ENCODE data around the gene PACS2. TPM values are rescaled to one million over a fixed set of nuclear protein-coding genes. Genes with fewer than 3 reads are reported as not detected.

Gene PACS2
- total RNA-seq, 2 experiments from 2014 or later = 33.2 to 33.8 TPM

DNA sequence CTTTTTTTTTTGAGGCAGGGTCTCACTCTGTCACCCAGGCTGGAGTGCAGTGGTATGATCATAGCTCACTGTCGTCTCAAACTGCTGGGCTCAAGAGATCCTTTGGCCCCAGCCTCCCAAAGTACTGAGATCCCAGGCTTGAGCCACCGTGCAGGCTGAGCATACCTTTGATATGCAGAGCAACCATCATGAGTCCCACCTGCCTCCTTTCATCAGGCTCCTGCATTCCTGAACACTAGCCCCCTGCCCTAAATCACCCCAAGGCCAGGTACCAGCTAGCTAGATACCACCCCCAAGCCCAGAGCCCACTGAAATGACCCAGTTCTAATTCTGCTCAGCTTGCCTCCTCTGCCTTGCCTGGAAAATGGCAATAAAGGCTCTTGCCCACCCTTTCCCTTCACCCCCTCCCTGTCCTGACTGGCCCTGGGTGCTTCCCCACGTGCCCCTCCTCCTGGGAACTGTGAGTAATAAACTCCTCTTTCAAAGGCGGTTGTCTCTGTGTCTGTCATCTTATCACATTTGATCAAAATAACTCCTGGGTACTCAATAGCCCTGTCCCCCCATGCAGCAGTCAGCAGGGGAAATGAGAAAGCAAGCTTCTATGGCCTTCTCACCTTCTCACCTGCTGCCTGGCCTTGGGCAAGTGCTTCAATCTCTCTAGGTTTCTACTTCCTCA lies 7.4 kb upstream of the PACS2 start:
- ChIA-PET CTCF (interaction anchor here (0.5 kb wide), 1 partner anchor 58 kb away, joined by 5 read pairs; no protein-coding TSS in a partner anchor), POLR2A (interaction anchor here (0.6 kb wide), 1 partner anchor 35 kb away, joined by 10 read pairs; no protein-coding TSS in a partner anchor)

DNA sequence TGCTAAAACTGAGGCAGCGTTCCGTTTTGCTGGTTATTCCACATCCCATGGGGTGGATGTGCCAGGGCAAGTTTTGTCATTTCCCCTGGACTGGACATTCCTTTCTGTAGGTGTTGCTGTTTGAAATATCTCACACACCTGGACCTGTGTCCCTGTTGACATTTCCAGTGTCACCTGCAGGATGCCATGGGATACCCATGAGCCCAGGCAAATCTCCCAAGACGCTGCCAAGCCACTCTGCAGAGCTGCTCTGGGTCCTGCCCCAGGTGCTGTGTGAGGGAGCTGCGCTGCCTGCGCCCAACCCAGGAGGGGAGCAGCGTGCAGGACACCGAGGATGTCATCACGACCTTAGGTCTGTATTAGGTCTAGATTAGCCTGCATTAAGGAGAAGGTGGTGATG lies 5.2 kb upstream of the PACS2 start:
- ChIA-PET POLR2A (no interaction called here), CTCF (no interaction called here)

GRCh38 chr14:105311838-105312237 lies 2.7 kb upstream of the PACS2 start:
- ChIA-PET POLR2A (no interaction called here), CTCF (no interaction called here)

DNA sequence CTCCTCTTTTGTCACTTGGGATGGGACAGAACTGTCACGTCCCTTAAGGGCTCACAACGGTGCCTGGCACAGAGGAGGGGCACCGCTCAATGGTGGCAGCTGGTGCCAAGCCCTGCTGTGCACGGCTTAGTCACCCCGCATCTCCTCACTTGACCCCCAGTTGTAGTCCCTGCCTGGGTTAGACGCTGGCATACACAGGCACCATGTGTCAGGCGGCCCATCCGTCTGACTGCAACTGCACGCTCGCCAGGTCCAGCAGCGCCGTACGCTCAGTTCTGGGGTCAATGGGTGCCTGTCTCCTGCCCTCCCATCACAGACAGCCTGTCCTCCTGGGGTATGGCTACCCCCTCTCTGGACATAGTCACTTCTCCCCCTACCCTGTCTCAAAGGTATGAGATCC lies 1.6 kb upstream of the PACS2 start:
- POLR2A ChIA-PET = interaction anchor here (4.3 kb wide), 1 partner anchor 12 kb away, joined by 33 read pairs; the partner anchor contains the start of gene BRF1
- CTCF ChIA-PET = interaction anchor here (0.9 kb wide), 1 partner anchor 12 kb away, joined by 7 read pairs; the partner anchor contains the start of gene BRF1

GRCh38 chr14:105313381-105314286 lies 914 bp upstream of the PACS2 start:
- CTCF ChIA-PET = interaction anchor here (0.9 to 1.3 kb wide), 4 partner anchors 12 to 176 kb away, joined by 3 to 7 read pairs (median 3); partner anchors contain the start of gene BRF1
- POLR2A ChIA-PET = interaction anchor here (0.5 to 4.3 kb wide), 4 partner anchors 13 to 267 kb away, joined by 3 to 33 read pairs (median 4); partner anchors contain the start of genes BRF1 and BTBD6

GRCh38 chr14:105315211-105315721 lies 718 bp downstream of the PACS2 start:
- POLR2A ChIA-PET = interaction anchor here (1.0 to 4.3 kb wide), 2 partner anchors 15 to 228 kb away, joined by 5 to 33 read pairs; partner anchors contain the start of gene BRF1
- CTCF ChIA-PET = interaction anchor here (1.1 to 1.3 kb wide), 4 partner anchors 14 to 175 kb away, joined by 3 to 4 read pairs (median 3); partner anchors contain the start of gene BRF1

DNA sequence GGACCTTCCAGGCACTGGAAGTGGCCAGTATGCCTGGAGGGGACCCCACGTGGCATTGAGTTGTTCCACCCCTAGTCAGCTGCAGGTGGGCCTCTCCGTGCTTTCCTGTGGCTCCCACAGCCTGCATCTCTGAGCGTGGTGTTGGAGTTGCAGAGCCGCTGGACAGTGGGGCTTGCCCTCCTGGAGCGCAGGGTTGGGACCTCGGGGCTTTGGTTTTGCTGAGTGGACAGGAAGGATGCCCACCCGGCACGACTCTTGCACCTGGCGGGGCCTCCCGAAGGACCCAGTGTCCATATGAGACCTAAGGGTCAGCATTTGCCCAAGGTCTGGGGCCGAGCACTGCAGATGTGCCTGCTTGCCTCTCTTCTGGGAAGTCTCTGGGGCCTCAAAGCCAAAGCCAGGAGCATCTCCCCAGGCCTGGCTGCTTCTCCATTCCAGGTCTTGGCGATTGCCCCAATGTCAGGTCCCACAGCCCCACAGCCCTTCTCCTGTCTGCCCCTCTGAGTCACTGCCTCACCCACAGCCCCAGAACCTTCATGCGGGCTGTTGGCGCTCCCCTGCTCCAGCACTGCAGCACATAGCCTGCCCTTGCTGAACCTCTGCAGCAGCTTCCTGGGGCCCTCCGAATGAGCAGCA lies 1.5 kb downstream of the PACS2 start:
- CTCF ChIA-PET = interaction anchor here (1.3 to 2.1 kb wide), 3 partner anchors 11 to 36 kb away, joined by 3 to 8 read pairs (median 4); partner anchors contain the start of gene BRF1
- POLR2A ChIA-PET = interaction anchor here (0.6 to 4.3 kb wide), 2 partner anchors 16 to 331 kb away, joined by 4 to 33 read pairs; partner anchors contain the start of gene BRF1

- ChIA-PET CTCF (interaction anchor here (1.3 to 2.1 kb wide), 3 partner anchors 11 to 35 kb away, joined by 3 to 8 read pairs (median 4); partner anchors contain the start of gene BRF1), POLR2A (interaction anchor here (0.8 to 4.3 kb wide), 2 partner anchors 16 to 209 kb away, joined by 3 to 33 read pairs; partner anchors contain the start of gene BRF1)
Observed at GRCh38 chr14:105316577-105316941, 2.0 kb downstream of the PACS2 start.

DNA sequence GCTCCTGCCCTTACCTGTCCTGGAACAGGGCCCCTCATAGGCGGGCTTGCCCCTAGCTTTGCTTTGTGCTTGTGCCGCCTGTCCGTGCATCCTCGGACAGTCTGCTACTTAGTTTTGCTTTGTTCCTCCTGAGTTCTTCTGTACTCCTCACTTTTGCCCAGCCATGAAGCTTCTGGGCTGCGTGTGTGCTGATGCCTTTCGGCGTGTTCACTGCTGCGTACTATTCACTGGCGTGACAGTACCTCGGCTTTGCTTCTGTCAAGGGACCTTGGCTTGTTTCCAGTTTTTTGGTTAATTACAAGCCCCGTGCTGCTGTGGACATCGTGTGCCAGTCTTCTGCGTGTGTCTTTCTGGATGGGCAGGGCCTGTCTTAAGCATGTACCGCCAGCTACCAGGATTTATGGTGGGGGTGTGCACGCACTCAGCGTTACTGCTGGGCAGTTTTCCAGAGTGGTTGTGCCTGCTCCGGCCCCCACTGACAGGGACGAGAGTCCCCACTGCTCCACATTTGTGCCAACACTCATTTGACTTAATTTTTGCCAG lies 2.5 kb downstream of the PACS2 start:
- CTCF ChIA-PET = interaction anchor here (1.3 to 2.1 kb wide), 2 partner anchors 12 to 17 kb away, joined by 3 to 8 read pairs; partner anchors contain the start of gene BRF1
- POLR2A ChIA-PET = interaction anchor here (0.8 to 4.3 kb wide), 2 partner anchors 17 to 209 kb away, joined by 3 to 33 read pairs; partner anchors contain the start of gene BRF1

- POLR2A ChIA-PET = interaction anchor here (4.3 kb wide), 1 partner anchor 17 kb away, joined by 33 read pairs; the partner anchor contains the start of gene BRF1
- CTCF ChIA-PET = interaction anchor here (1.0 to 2.1 kb wide), 2 partner anchors 16 to 17 kb away, joined by 3 to 8 read pairs; partner anchors contain the start of gene BRF1
Observed at GRCh38 chr14:105317546-105317945, 3.0 kb downstream of the PACS2 start.

DNA sequence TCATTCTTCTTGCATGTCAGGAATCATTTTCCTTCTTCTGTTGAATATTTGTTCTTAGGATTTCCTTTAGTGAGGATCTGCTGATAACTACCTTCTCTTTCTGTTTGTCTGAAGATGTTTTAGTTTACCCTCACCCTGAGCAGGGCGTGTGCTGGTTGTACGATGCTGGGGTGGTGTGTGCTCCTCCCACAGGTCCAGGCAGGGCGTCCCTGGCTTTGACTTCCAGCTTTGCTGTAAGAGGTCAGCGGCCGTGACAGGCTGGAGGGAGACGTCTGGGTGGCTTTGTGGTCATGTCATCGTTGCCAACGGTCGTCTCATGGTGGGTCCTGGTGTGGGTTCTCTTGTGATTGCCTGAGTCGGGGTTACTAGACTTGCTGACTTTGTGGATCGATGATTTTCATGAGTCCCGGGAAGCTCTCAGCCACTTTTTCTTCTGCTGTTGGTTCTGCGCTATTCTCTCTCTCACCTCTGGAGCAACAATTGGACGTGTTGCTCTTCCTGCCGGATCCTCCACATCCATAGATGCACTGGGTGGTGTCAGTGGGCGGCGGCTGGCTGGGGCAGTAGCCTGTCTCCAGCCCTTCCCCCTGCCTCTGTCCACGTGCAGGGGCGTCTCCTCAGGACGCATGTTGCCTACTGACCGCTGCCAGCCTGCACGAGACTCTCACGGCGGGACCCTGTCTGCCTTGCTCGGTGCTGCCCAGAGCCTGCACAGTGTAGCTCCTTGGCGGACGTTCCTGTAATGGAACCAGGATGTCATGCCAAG lies 8.4 kb downstream of the PACS2 start:
- ChIA-PET POLR2A (no interaction called here), CTCF (interaction anchor here (1.6 kb wide), 1 partner anchor 29 kb away, joined by 3 read pairs; no protein-coding TSS in a partner anchor)

- ChIA-PET POLR2A (no interaction called here), CTCF (no interaction called here)
Observed at GRCh38 chr14:105323663-105324062, 9.1 kb downstream of the PACS2 start.

DNA sequence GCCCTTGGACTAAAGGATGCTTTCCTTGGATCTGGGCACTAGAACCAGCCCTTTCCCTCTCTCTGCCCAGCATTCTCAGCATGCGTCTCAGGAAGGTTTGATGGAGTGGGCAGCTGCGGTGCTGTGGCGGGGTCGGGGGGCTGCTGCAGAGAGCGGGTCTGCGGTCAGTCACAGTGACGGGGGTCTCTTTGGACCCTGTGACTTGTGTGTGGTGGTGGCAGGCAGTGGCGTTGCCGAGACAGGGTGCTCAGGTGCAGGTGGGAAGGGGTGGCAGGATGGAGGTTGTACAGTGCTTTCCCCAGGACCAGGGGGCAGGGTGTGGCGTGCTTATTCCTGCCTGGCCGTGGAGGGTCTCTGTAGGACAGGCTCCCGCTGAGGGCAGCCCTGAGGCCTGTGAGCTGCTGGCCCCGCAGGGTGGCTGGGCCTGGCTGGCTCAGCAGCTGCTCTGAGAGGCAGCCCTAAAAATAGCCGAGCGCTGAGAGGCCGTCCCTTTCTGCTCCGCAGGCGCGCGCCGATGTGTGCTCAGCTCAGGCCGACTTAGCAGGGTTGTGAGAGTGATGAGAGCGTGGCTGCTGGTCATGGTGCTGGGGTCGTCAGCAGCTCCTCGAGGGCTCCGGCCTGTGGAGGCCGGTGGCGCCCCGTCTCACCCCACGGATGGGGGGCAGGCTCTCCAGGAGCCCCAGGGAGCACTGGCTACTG lies 9.7 kb downstream of the PACS2 start:
- POLR2A ChIA-PET = no interaction called here
- CTCF ChIA-PET = no interaction called here

GRCh38 chr14:105324871-105325270 lies 10.3 kb downstream of the PACS2 start:
- ChIA-PET CTCF (no interaction called here), POLR2A (no interaction called here)

DNA sequence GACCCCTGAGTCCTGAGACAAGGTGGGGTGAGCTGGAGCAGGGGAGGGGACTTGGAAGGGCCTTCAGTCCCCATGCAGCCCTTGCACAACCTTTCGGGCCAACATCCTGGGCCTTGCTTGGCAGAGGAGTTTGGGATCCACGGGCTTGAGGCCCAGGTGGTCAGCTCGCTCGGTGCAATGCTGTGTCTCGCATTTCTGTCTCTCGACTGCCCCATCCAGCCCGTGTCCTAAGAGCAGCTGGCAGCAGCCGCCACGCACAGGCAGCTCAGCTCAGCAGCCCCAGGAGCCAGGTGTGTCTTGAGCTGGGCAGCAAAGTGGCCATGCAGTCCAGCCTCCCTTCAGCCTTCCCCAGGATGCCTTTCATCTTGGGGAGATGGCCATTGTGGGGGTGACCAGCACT lies 10.8 kb downstream of the PACS2 start:
- CTCF ChIA-PET = no interaction called here
- POLR2A ChIA-PET = no interaction called here

GRCh38 chr14:105325716-105326567 lies 11.4 kb downstream of the PACS2 start:
- CTCF ChIA-PET = interaction anchor here (1.0 kb wide), 1 partner anchor 26 kb away, joined by 3 read pairs; no protein-coding TSS in a partner anchor
- POLR2A ChIA-PET = no interaction called here

All from activated CD8-positive, alpha-beta memory T cell treated with anti-CD3 and anti-CD28 coated beads for 36 hours (primary cell).